T-helper 17 cell (primary cell): ENCODE results near the gene GSS. TPM values are rescaled to one million over a fixed set of nuclear protein-coding genes. Genes with fewer than 3 reads are reported as not detected.

Experiments used
- ATAC-seq: fragments of 150-1000 bp; cut with Tn5 transposase; 2 replicates; pipeline ENCODE4 v1.10.0; 2021; ENCODE audit warnings: mild to moderate bottlenecking, moderate library complexity
- DNase-seq, 3 donors: peaks; one replicate each; pipeline versions ENCODE4 v3.0.0 to v3.0.0-alpha.2; 2020 to 2021
- H3K9me3 ChIP-seq: one replicate; pipeline ENCODE4 v1.7.0; 2013; ENCODE audit warnings: low read length, mild to moderate bottlenecking; ENCODE audit not compliant: control insufficient read depth, poor library complexity, severe bottlenecking
- H3K27ac Mint-ChIP-seq: one replicate; pipeline ENCODE4 v1.8.0; 2022; ENCODE audit warnings: mild to moderate bottlenecking, moderate library complexity, mixed read lengths
- H3K27me3 Mint-ChIP-seq: one replicate; pipeline ENCODE4 v1.8.0; 2022; ENCODE audit warnings: mixed read lengths
- H3K36me3 Mint-ChIP-seq: one replicate; pipeline ENCODE4 v1.8.0; 2022; ENCODE audit warnings: low read depth, mixed read lengths
- H3K4me1 Mint-ChIP-seq: one replicate; pipeline ENCODE4 v1.8.0; 2022; ENCODE audit warnings: mild to moderate bottlenecking, mixed read lengths
- H3K4me3 Mint-ChIP-seq: one replicate; pipeline ENCODE4 v1.8.0; 2022; ENCODE audit warnings: mild to moderate bottlenecking, moderate library complexity, mixed read lengths
- total RNA-seq, 4 donors: library from RNA in 2 of 4; stranded (reverse) in 2 of 4; gene quantifications; one replicate each; pipeline ENCODE4 v1.2.3 and lab custom pipeline; 2022 to 2026

The GSS gene
- total RNA-seq, 2 donors from 2014 or later, result 23.3 to 27.0 TPM

GRCh38 chr20:34988191-34988540 is 32.6 kb upstream of the GSS start:
- Mint-ChIP-seq H3K27ac (no peak overlapping the region), H3K4me1 (peaks cover 5% of the 10 kb centered on the region), H3K36me3 (no peaks in the 10 kb centered on the region), H3K4me3 (no peak overlapping the region), H3K27me3 (peaks cover 18% of the 10 kb centered on the region)
- no peak for ATAC-seq
- no peak for DNase-seq
- no peaks in the 10 kb centered on the region for H3K9me3 ChIP-seq

- Mint-ChIP-seq H3K36me3 (no peaks in the 10 kb centered on the region), H3K4me3 (no peak overlapping the region), H3K27ac (no peak overlapping the region), H3K27me3 (peaks cover 24% of the 10 kb centered on the region), H3K4me1 (peaks cover 5% of the 10 kb centered on the region)
- ATAC-seq, result no peak
- no peak for DNase-seq
- H3K9me3 ChIP-seq, result no peaks in the 10 kb centered on the region
Measured at GRCh38 chr20:34987288-34988190, 31.9 kb upstream of the GSS start.

- H3K9me3 ChIP-seq, result no peaks in the 10 kb centered on the region
- peaks cover 31% of the 10 kb centered on the region for H3K27me3 Mint-ChIP-seq
- H3K36me3 Mint-ChIP-seq, result no peaks in the 10 kb centered on the region
- H3K4me3 Mint-ChIP-seq, result no peak overlapping the region
- no peak for DNase-seq
- H3K4me1 Mint-ChIP-seq, result peaks cover 5% of the 10 kb centered on the region
- H3K27ac Mint-ChIP-seq, result no peak overlapping the region
- no peak for ATAC-seq
Measured at GRCh38 chr20:34986311-34987287, 31.0 kb upstream of the GSS start.

GRCh38 chr20:34985461-34986310 is 30.1 kb upstream of the GSS start:
- Mint-ChIP-seq H3K27ac (no peak overlapping the region), H3K4me1 (peaks cover 5% of the 10 kb centered on the region), H3K4me3 (no peak overlapping the region), H3K36me3 (no peaks in the 10 kb centered on the region), H3K27me3 (peaks cover 39% of the 10 kb centered on the region)
- no peaks in the 10 kb centered on the region for H3K9me3 ChIP-seq
- DNase-seq, result no peak
- ATAC-seq, result no peak

GRCh38 chr20:34984756-34985261 is 29.2 kb upstream of the GSS start:
- ATAC-seq, result no peak
- DNase-seq, result no peak
- H3K27ac Mint-ChIP-seq, result no peak overlapping the region
- peaks cover 5% of the 10 kb centered on the region for H3K4me1 Mint-ChIP-seq
- H3K4me3 Mint-ChIP-seq, result no peak overlapping the region
- no peaks in the 10 kb centered on the region for H3K36me3 Mint-ChIP-seq
- peaks cover 42% of the 10 kb centered on the region for H3K27me3 Mint-ChIP-seq
- H3K9me3 ChIP-seq, result no peaks in the 10 kb centered on the region

GRCh38 chr20:34983995-34984735 is 28.6 kb upstream of the GSS start:
- ATAC-seq (no peak), DNase-seq (no peak)
- no peaks in the 10 kb centered on the region for H3K9me3 ChIP-seq
- Mint-ChIP-seq H3K4me1 (peaks cover 5% of the 10 kb centered on the region), H3K4me3 (no peak overlapping the region), H3K27ac (no peak overlapping the region), H3K36me3 (no peaks in the 10 kb centered on the region), H3K27me3 (peaks cover 42% of the 10 kb centered on the region)

- no peak for ATAC-seq
- Mint-ChIP-seq H3K4me3 (no peak overlapping the region), H3K4me1 (peaks cover 5% of the 10 kb centered on the region)
Measured at GRCh38 chr20:34983089-34983820, 27.6 kb upstream of the GSS start.

GRCh38 chr20:34982270-34983088 is 26.9 kb upstream of the GSS start:
- H3K4me3 Mint-ChIP-seq, result no peak overlapping the region
- no peaks in the 10 kb centered on the region for H3K9me3 ChIP-seq
- H3K27ac Mint-ChIP-seq, result no peak overlapping the region
- no peaks in the 10 kb centered on the region for H3K36me3 Mint-ChIP-seq
- ATAC-seq (no peak), DNase-seq (no peak)
- peaks cover 42% of the 10 kb centered on the region for H3K27me3 Mint-ChIP-seq
- H3K4me1 Mint-ChIP-seq, result peaks cover 2% of the 10 kb centered on the region

More at GRCh38 chr20:34983089-34983820, 27.6 kb upstream of the GSS start:
- no peaks in the 10 kb centered on the region for H3K36me3 Mint-ChIP-seq
- DNase-seq, result no peak
- no peak overlapping the region for H3K27ac Mint-ChIP-seq
- no peaks in the 10 kb centered on the region for H3K9me3 ChIP-seq
- H3K27me3 Mint-ChIP-seq, result peaks cover 42% of the 10 kb centered on the region

- Mint-ChIP-seq H3K4me1 (peaks cover 2% of the 10 kb centered on the region), H3K36me3 (no peaks in the 10 kb centered on the region), H3K27me3 (peaks cover 44% of the 10 kb centered on the region), H3K4me3 (no peak overlapping the region), H3K27ac (no peak overlapping the region)
- ATAC-seq (no peak), DNase-seq (no peak)
- no peaks in the 10 kb centered on the region for H3K9me3 ChIP-seq
Measured at GRCh38 chr20:34980543-34981233, 25.1 kb upstream of the GSS start.

GRCh38 chr20:34979366-34980153 is 24.0 kb upstream of the GSS start:
- peaks cover 4% of the 10 kb centered on the region for H3K4me1 Mint-ChIP-seq
- ATAC-seq (no peak), DNase-seq (no peak)
- H3K9me3 ChIP-seq, result no peaks in the 10 kb centered on the region
- no peaks in the 10 kb centered on the region for H3K36me3 Mint-ChIP-seq
- H3K27me3 Mint-ChIP-seq, result peaks cover 42% of the 10 kb centered on the region
- no peak overlapping the region for H3K4me3 Mint-ChIP-seq
- no peak overlapping the region for H3K27ac Mint-ChIP-seq
